Placental pericyte (primary cell): ENCODE measurements around the gene EMC6. TPM values are rescaled to one million over a fixed set of nuclear protein-coding genes. Genes with fewer than 3 reads are reported as not detected.

Experiments used
- total RNA-seq: library from RNA; depleted of rRNA; stranded (reverse); fragments of >200 nt; gene quantifications from 2 replicates; pipeline ENCODE4 v1.2.3, GENCODE V29; 2012

Gene EMC6
- total RNA-seq, result 9.9 and 12.0 TPM in 2 replicates

GRCh38 chr17:3668279-3669084 is at the start of gene EMC6, which contains the start of gene TAX1BP3:
EMC6 (plus strand) TSS chr17:3668812; CDS start chr17:3669147, 335 bp downstream.
TAX1BP3 (minus strand) TSS chr17:3668578; CDS start chr17:3668526, 52 bp downstream.

DNA sequence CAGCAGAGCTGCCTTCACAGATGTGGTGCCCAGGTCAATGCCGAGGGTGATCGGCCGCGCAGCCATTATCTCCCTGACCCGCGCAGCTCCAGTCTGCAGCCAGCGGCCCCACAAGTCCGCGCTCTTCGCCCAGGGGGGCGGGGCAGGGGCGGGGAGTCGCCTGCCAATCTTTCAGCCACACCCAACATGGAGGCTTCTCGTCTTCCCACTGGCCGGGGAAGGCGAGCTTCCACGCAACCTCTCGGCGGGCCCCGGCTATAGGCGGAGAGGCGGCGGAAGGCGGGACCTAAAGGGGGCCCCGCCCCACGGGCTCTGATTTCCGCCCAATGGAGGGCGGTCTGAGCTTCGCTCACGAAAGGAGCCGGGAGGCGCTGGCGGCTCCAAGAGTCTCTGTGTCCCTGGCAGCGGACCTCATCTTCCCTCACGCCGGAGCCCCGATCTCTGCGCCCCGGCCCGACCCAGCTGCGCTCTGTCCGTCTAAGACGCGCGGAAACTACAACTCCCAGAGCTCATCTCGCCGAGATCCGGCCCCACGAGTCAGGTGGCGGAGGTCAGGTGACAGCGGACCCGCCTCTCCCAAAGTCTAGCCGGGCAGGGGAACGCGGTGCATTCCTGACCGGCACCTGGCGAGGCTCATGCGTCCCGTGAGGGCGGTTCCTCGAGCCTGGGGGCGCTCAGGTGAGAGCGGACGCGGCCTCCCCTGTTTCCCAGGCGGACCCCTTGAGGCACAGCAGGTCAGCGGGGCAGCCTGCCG is 32.3 kb upstream of the EMC6 start, which contains the start of the genes CTNS and SHPK:
Gene CTNS (plus strand): TSS at position 607 of the 754 bp plus-strand sequence. CDS start 3,447 bp downstream, outside the sequence.
Gene SHPK (minus strand): TSS at position 97 of the 754 bp plus-strand sequence. CDS start 31 bp downstream, at position 66.

DNA sequence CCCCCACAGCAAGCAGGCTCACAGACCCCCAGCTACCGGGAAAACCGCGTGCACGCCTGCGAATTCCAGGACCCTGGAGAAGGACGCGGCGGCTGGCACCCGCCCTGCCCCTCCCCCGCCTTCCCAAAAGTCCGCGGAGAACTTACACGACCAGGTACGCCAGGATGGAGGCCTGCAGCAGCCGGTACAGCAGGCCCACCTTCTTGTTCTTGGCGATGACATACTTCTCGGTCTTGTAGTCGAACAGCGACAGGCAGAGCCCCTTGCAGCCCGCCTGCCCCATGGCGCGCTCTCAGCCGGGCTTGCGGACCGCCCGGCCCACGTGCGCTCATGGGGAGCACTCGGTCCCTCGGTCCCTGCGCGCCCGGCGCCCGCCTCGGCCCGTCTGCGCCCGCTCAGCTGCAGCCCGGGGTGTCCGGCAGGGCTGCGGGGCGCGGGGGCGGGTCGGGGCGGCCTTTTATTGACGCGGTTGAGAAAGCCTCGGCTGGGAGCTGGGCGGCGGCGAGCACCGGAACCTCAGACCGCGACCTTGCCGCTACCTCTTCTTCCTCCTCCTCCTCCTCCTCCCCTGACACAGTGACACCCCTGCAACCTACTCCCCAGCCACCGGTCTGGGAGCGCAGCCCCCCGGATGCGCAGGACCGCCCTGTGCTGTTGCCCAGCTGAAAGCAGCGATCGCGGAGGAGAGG is 27.3 kb downstream of the EMC6 start, which contains the start of gene P2RX5:
Gene P2RX5 (minus strand): TSS at position 433 of the 689 bp plus-strand sequence. CDS start 150 bp downstream, at position 283.

Other genes starting within 250 kb of the EMC6 start
- 0.14 TPM in 1 of 2 replicates, not detected in the other for gene OR1E2, start 235.0 kb upstream of the EMC6 start, total RNA-seq
- gene SPATA22, start 197.0 kb upstream of the EMC6 start, total RNA-seq, result 0.14 and 0.22 TPM in 2 replicates
- 0.22 TPM in 1 of 2 replicates, not detected in the other for gene ASPA, start 192.8 kb upstream of the EMC6 start, total RNA-seq
- gene TRPV3, start 111.0 kb upstream of the EMC6 start, total RNA-seq, result 1.4 and 5.5 TPM in 2 replicates
- 2.1 and 4.4 TPM in 2 replicates for gene TRPV1, start 59.4 kb upstream of the EMC6 start, total RNA-seq
- gene SHPK, start 32.6 kb upstream of the EMC6 start, total RNA-seq, result 11.2 and 23.3 TPM in 2 replicates
- gene CTNS, start 32.1 kb upstream of the EMC6 start, total RNA-seq, result 15.7 and 74.2 TPM in 2 replicates
- 192 and 236 TPM in 2 replicates for gene TAX1BP3, start 234 bp upstream of the EMC6 start, total RNA-seq
- gene P2RX5, start 27.3 kb downstream of the EMC6 start, total RNA-seq, result 0.44 and 2.0 TPM in 2 replicates
- 0.44 and 19.6 TPM in 2 replicates for gene HASPIN, start 55.1 kb downstream of the EMC6 start, total RNA-seq
- 4.2 and 15.0 TPM in 2 replicates for gene ITGAE, start 132.4 kb downstream of the EMC6 start, total RNA-seq
- gene NCBP3, start 177.4 kb downstream of the EMC6 start, total RNA-seq, result 17.3 and 25.1 TPM in 2 replicates
- gene CAMKK1, start 224.2 kb downstream of the EMC6 start, total RNA-seq, result 4.6 and 5.7 TPM in 2 replicates
- gene P2RX1, start 247.7 kb downstream of the EMC6 start, total RNA-seq, result 5.3 and 8.5 TPM in 2 replicates